NCI-H526 treated with DMSO at 0.1 percent for 48 hours (cell line): Measurements from ENCODE around the gene TMX1.

Experiments
- DNase-seq: peaks from one replicate; lab custom pipeline; 2025; lab: John Stamatoyannopoulos, UW

The TMX1 gene

GRCh38 chr14:51293149-51293911 lies 53.3 kb downstream of the TMX1 start:
- no peak for DNase-seq

GRCh38 chr14:51293912-51294389 lies 53.9 kb downstream of the TMX1 start:
- DNase-seq, result no peak

- no peak for DNase-seq
These were observed 55.0 kb downstream of the TMX1 start for GRCh38 chr14:51294951-51295525.

GRCh38 chr14:51295646-51296263 lies 55.7 kb downstream of the TMX1 start:
- DNase-seq, result no peak

- no peak for DNase-seq
These were observed 57.0 kb downstream of the TMX1 start for GRCh38 chr14:51297066-51297465.

GRCh38 chr14:51298895-51299294 lies 58.8 kb downstream of the TMX1 start:
- no peak for DNase-seq

GRCh38 chr14:51302295-51303030 lies 62.4 kb downstream of the TMX1 start:
- DNase-seq, result no peak

GRCh38 chr14:51304438-51304837 lies 64.4 kb downstream of the TMX1 start:
- no peak for DNase-seq

- DNase-seq, result no peak
These were observed 64.9 kb downstream of the TMX1 start for GRCh38 chr14:51304941-51305340.

- no peak for DNase-seq
These were observed 65.7 kb downstream of the TMX1 start for GRCh38 chr14:51305751-51306150.
